ENCODE results near the gene TTC31.
"Not testable (repeated sequence)": the region's sequence is repeated elsewhere in the genome, so short reads cannot be mapped to it uniquely, and the experiment has no call there.

Gene TTC31

DNA sequence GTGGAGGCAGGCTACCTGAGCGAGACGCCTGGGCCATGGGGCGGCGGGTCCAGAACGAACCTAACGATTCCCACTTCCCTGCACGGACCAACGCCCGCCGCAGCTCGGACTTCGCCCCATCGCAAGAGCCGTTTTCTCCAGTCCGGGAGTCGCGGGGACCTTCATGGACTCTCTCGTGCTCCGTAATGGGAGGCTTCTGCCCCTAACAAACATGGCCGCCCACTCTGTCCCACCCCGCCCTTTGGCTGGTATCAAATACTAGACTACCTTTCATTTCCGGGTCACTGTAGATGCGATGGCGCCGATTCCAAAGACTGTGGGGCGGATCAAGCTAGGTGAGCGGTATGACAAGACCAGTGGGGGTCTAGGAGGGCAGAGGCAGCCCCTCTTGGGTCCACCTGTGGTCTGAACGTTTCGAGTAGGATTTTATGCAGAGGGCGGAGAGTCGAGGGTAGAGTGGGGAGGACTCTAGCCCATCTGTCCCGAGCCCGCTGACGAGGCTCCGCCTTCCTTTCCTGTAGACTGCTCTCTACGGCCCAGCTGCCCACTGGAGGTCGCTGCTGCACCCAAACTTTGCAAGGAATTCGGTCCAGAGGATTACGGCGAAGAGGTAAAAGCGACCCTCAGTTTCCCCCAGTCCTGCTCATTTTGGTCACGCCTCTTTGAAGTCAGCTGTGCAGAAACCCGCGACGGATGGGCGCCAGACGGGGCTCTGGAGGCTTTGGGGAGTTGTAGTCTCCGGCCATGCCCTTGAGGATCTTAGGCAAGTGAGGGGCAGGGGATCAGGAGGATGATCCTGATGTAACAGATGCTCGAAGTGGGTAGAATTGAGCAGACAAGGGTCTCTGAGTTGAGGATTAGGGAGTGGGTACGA is at the start of gene TTC31, which contains the start of gene CCDC142:
TSS of gene TTC31 (plus strand) at position 281 of the 874 bp plus-strand sequence. CDS start at position 296, 15 bp downstream.
TSS of gene CCDC142 (minus strand) at position 198 of the 874 bp plus-strand sequence. CDS start at position 37, 161 bp downstream.
- no peak for TF ChIP-seq GATA1 (IDR thresholded peaks at IDR 0.05; ENCODE audit: low read depth, low read length)
- TF ChIP-seq POLR2A (IDR thresholded peaks at IDR 0.05; ENCODE audit: low read length): peak; percentile 80
- peak; percentile 96 to 97 for DNase-seq

DNA sequence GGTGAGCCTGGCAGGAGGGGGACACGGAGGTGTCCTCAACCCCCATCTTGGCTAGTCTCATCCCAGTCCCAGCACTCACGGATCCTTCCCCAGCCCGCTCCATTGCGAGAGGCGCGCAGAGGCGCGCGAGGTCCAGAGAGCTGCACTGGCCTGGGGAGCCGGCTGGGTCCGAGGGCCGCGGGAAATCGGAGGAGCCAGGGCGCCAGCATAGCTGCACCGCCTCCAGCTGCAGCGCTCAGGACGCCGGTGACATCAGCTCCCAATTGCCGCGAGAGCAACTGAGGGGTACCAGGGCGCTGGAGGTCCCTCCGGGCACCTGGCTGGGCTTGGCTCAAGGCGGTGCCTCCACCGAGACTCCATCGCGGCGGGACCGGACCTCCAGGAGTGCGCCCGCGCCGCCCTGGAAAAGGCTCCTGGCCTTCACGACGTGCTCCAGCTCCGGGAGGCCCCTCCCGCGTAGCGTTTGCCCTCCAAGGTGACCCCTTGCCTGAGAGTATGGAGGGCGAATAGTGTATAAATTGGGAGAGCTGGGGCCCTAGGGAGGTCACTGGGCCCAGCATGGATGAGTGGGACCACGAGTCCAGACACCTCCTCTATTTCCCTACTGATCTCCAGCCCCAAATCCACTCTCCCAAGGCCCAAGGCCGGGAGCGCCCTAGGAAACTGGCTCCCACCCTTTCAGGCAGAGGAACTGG is 46.6 kb upstream of the TTC31 start:
- no peak for DNase-seq
- TF ChIP-seq POLR2A (IDR thresholded peaks at IDR 0.05; ENCODE audit: low read length) (no peak), GATA1 (IDR thresholded peaks at IDR 0.05; ENCODE audit: low read depth, low read length) (no peak)

GRCh38 chr2:74436848-74437695 is 45.8 kb upstream of the TTC31 start:
- no peak for DNase-seq
- no peak for TF ChIP-seq POLR2A (IDR thresholded peaks at IDR 0.05; ENCODE audit: low read length)
- no peak for TF ChIP-seq GATA1 (IDR thresholded peaks at IDR 0.05; ENCODE audit: low read depth, low read length)

DNA sequence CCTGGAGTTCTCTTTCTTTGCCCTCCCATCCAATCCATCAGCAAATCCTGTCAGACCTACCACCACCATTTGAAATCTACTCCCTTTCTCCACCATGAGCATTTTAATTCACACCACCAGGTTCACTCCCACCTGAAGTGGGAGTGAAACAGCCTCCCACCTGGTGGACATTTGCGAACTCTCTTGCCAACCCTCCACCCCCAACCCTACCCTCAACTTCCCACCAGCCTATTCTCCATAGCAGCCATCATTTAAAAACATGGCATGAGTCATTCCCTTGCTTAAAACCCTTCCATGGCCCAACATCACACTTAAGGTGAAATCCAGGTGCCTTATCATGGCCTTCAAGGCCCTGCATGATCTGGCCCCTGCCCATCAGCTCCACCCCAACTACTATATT is 44.6 kb upstream of the TTC31 start:
- TF ChIP-seq GATA1 (IDR thresholded peaks at IDR 0.05; ENCODE audit: low read depth, low read length): no peak
- no peak for TF ChIP-seq POLR2A (IDR thresholded peaks at IDR 0.05; ENCODE audit: low read length)
- no peak for DNase-seq

DNA sequence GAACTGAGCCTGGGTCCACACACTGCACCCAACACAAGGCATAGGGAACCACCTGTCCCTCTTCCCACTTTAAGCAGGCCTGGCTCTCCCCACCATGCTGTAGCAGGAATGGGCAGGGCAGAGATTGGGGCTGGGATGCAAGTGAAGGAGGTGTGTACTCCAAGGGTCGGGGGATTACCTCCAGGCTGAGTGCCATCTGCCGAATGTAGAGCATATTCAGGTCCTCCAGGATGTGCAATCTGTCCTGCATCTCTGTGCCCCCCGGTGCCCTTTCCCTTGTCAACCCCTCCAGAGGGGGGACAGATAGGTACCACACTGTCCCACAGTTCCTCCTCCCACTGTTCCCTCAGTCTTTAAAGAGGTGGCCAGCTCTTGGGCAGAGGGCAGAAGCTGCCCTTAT is 43.5 kb upstream of the TTC31 start:
- DNase-seq: no peak
- TF ChIP-seq GATA1 (IDR thresholded peaks at IDR 0.05; ENCODE audit: low read depth, low read length): no peak
- TF ChIP-seq POLR2A (IDR thresholded peaks at IDR 0.05; ENCODE audit: low read length): no peak

DNA sequence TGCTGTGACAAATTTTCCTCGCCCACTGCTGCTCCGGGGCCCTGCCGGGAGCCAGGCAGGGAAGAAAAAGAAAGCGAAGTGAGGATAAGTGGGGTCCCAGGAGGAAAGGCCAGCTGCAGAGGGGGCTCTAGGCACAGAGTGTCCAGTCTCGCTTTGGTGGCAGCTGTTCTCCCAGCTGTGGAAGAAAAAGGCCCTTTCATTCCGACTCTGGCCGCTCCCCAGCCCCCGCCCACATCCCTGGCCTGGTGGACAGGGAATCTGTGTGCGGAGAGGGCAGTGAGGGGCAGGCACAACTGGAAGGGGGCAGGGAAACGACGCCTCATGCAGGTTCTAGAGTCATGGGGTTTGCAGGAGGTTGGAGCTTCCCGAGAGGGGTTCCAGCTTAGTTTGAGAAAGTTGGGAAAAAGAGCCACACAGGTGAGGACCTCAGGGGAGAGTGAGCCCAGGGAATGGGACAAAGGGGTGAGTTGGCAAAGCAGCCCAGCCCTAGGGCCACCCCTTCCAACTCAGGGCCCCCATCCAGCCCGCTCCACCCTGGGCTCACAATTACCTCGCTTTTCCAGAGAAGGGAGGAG is 43.0 kb upstream of the TTC31 start:
- TF ChIP-seq GATA1 (IDR thresholded peaks at IDR 0.05; ENCODE audit: low read depth, low read length): no peak
- TF ChIP-seq POLR2A (IDR thresholded peaks at IDR 0.05; ENCODE audit: low read length): no peak
- DNase-seq: no peak

DNA sequence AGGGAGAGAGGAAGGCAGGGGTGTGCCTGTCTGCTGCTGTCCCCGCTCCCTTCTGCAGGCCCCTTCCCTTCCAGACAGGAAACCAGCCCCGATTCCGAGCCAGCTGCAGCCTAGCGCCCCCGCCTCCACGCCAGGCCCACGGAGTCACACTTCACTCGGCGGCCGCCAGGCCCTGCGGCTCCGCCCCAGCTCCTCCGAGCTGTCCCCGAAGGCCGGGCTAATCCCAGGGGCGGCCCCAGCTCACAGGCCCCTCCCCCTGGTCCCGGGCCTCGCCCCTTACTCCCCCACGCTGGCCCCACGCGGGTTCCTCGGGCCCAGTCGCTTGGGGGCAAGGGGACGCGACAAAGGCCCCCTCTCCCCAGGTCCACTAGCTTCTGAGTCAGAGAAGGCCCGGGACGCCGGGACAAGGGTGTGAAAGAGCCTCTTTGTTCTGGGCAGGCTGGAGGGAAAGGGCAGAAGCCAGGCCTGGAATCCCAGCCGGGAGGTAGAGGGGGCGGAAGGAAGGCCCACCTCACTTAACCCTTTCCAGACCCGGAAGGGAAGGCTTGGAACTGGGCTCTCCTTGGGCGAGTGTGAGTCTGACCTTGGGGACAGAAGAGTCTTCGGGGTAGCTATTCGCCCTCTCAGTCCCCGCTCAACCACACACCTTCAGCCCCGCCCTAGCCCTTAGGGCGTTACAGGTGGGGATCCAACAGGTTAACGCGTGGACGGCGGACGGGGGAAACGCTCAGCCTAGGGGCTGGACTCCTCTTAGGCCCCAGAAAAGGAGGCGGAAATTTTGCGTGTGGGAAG is 42.3 kb upstream of the TTC31 start:
- no peak for TF ChIP-seq GATA1 (IDR thresholded peaks at IDR 0.05; ENCODE audit: low read depth, low read length)
- TF ChIP-seq POLR2A (IDR thresholded peaks at IDR 0.05; ENCODE audit: low read length): no peak
- peak; percentile 42 to 53 for DNase-seq

GRCh38 chr2:74441170-74441689 is 41.7 kb upstream of the TTC31 start:
- DNase-seq: no peak
- TF ChIP-seq GATA1 (IDR thresholded peaks at IDR 0.05; ENCODE audit: low read depth, low read length): no peak
- TF ChIP-seq POLR2A (IDR thresholded peaks at IDR 0.05; ENCODE audit: low read length): no peak

DNA sequence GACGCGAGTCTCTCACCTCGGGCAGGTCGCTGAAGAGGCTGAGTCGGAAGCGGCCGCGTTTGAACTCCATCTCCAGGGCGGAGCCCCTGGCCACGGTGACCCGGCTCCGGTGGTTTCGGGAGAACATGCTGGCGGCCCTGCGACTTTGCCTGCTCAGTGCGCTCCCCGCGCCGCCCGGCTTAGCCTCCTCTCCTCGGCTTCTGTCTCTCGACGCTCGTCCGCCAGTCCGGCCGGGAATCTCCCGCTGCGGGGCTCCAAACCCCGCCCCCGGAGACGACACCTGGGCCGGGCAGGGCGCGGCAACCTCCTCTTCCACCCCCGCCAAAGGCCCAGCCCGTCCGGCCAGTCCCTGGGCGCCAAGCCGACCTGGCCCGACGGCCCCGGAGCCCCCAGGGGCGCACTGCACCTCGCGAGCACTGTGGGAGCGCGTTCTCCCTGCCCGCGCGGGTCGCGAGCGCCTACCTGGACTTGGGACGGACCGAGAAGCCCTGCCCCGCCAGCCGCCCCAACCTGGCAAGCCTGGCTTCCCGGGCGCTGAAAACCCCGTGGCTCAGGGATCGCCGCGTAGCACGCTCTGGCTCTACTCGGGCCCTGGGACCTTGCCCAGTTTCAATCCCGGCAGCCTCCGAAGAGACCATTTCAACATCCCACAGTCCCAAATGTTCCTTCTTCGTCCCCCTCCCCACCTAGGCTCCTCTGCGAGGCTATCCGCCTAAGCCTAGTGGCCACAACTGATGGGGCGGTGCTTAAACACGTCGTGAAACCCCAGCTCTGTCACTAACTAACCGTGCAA is 41.0 kb upstream of the TTC31 start, which contains the start of gene RTKN:
TSS of gene RTKN (minus strand) at position 248 of the 793 bp plus-strand sequence. CDS start at position 127, 121 bp downstream.
- DNase-seq: no peak
- TF ChIP-seq GATA1 (IDR thresholded peaks at IDR 0.05; ENCODE audit: low read depth, low read length) (no peak), POLR2A (IDR thresholded peaks at IDR 0.05; ENCODE audit: low read length) (no peak)

DNA sequence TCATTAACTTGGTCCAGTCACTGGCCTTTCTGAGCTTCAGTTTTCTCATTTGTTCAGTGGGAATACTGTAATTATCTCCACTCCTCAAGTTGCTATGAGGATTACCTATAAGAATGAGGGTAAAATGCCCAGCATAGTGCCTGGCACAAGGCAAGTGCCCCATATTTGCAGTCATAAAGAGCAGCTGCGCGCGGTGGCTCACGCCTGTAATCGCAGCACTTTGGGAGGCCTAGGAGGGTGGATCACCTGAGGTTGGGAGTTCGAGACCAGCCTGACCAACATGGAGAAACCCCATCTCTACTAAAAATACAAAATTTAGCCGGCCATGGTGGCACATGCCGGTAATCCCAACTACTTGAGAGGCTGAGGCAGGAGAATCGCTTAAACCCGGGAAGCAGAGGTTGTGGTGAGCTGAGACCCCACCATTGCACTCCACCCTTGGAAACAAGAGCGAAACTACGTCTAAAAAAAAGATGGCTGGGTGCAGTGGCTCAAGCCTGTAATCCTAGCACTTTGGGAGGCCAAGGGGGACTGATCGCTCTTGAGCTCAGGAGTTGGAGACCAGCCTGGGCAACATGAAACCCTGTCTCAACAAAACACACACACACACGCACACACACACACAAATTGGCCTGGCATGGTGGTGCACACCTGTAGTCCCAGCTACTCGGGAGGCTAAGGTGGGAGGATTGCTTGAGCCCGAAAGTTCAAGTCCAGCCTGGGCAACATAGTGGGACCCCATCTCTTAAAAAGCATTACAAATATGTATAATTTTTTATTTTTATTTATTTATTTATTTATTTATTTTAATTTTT is 40.2 kb upstream of the TTC31 start:
- not testable (repeated sequence) for DNase-seq
